HepG2 (cell line): Measurements from ENCODE around the gene C1QTNF12. TPM values are rescaled to one million over a fixed set of nuclear protein-coding genes. Genes with fewer than 3 reads are reported as not detected.

Experiments
- ARID4A ChIP-seq: sonication (generic); formaldehyde crosslinking; IDR thresholded peaks from 2 replicates; pipeline ENCODE4 v1.5.0; 2020; ENCODE audit warnings: mild to moderate bottlenecking, missing genetic modification reagents, borderline replicate concordance
- ARNT2 ChIP-seq: sonication (generic); formaldehyde crosslinking; IDR thresholded peaks from 2 replicates; pipeline ENCODE4 v1.8.0; 2022; ENCODE audit warnings: mild to moderate bottlenecking, low read depth, missing genetic modification reagents, moderate library complexity
- ATF6 ChIP-seq: sonication (generic); formaldehyde crosslinking; conservative IDR thresholded peaks from 2 replicates; pipeline ENCODE4 v1.4.0; 2020; ENCODE audit warnings: missing genetic modification reagents
- BRCA1 ChIP-seq: sonication (generic); formaldehyde crosslinking; IDR thresholded peaks from 2 replicates; pipeline ENCODE4 v1.4.0; 2020; ENCODE audit warnings: missing genetic modification reagents
- DNMT1 ChIP-seq: sonication (generic); formaldehyde crosslinking; IDR thresholded peaks from 2 replicates; pipeline ENCODE4 v1.5.1; 2020; ENCODE audit warnings: mild to moderate bottlenecking, missing genetic modification reagents
- GLMP ChIP-seq: sonication (generic); formaldehyde crosslinking; IDR thresholded peaks from 2 replicates; pipeline ENCODE4 v1.9.0; 2021; ENCODE audit warnings: missing genetic modification reagents, mild to moderate bottlenecking, borderline replicate concordance
- HOXA3 ChIP-seq: sonication (generic); formaldehyde crosslinking; IDR thresholded peaks from 2 replicates; pipeline ENCODE4 v1.5.0; 2020; ENCODE audit warnings: missing genetic modification reagents
- MLX ChIP-seq: IDR thresholded peaks from 2 replicates; pipeline ENCODE4 v1.6.1; 2016
- NFYB ChIP-seq: sonication (generic); formaldehyde crosslinking; IDR thresholded peaks from 2 replicates; pipeline ENCODE4 v1.4.0; 2020; ENCODE audit warnings: missing genetic modification reagents
- POLR2G ChIP-seq: fragments of 200-400 bp; formaldehyde crosslinking; IDR thresholded peaks from 2 replicates; pipeline ENCODE4 v1.6.1; 2018; ENCODE audit warnings: mild to moderate bottlenecking, low read depth, low read length, moderate library complexity
- TEAD3 ChIP-seq: optimal IDR thresholded peaks from 2 replicates; pipeline ENCODE3; 2016; ENCODE audit warnings: borderline replicate concordance
- ZBTB39 ChIP-seq: sonication (generic); formaldehyde crosslinking; IDR thresholded peaks from 2 replicates; pipeline ENCODE4 v1.5.0; 2020; ENCODE audit warnings: missing genetic modification reagents
- ZMYM2 ChIP-seq: sonication (generic); formaldehyde crosslinking; IDR thresholded peaks from 2 replicates; pipeline ENCODE4 v1.8.0; 2022; ENCODE audit warnings: mild to moderate bottlenecking, missing genetic modification reagents
- ZNF124 ChIP-seq: sonication (generic); formaldehyde crosslinking; IDR thresholded peaks from 2 replicates; pipeline ENCODE4 v1.4.0; 2020; ENCODE audit warnings: missing genetic modification reagents
- ZNF136 ChIP-seq: sonication (generic); formaldehyde crosslinking; IDR thresholded peaks from 2 replicates; pipeline ENCODE4 v1.8.1; 2022; ENCODE audit warnings: low read depth, mild to moderate bottlenecking, moderate library complexity, missing genetic modification reagents
- ZNF230 ChIP-seq: sonication (generic); formaldehyde crosslinking; IDR thresholded peaks from 2 replicates; pipeline ENCODE4 v1.4.0; 2020; ENCODE audit warnings: mild to moderate bottlenecking, missing genetic modification reagents
- ZNF253 ChIP-seq: sonication (generic); formaldehyde crosslinking; IDR thresholded peaks from 2 replicates; pipeline ENCODE4 v1.8.0; 2022; ENCODE audit warnings: mild to moderate bottlenecking, missing genetic modification reagents, borderline replicate concordance
- ZNF33A ChIP-seq: sonication (generic); formaldehyde crosslinking; IDR thresholded peaks from 2 replicates; pipeline ENCODE4 v1.5.1; 2020; ENCODE audit warnings: missing genetic modification reagents, mild to moderate bottlenecking, moderate library complexity, borderline replicate concordance
- ZNF782 ChIP-seq: sonication (generic); formaldehyde crosslinking; IDR thresholded peaks from 2 replicates; pipeline ENCODE4 v1.4.0; 2020; ENCODE audit warnings: missing genetic modification reagents, mild to moderate bottlenecking, borderline replicate concordance
- polyA plus RNA-seq, 8 experiments: library from polyadenylated mRNA; depleted of rRNA in 3 of 8; stranded (reverse) in 7 of 8; unstranded in 1 of 8; fragments of >200 nt; fragmentation: Illumina TruSeq in 4 of 8; extraction: Trizol in 4 of 8; gene quantifications; 2 replicates each; pipeline versions ENCODE4 v1.2.1 to v1.2.3, GENCODE V29; 2011 to 2016; ENCODE audit warnings: low read depth in 4 of 8, missing spikeins in 1 of 8, mixed read lengths in 1 of 8; ENCODE audit not compliant: insufficient read depth in 1 of 8
- total RNA-seq, 5 experiments: library from RNA; depleted of rRNA; stranded (reverse); fragments of >200 nt; fragmentation: Illumina TruSeq; extraction: Trizol; gene quantifications; 2 replicates each; pipeline ENCODE4 v1.2.3, GENCODE V29; 2016; ENCODE audit warnings: low read depth in 1 of 5

Gene C1QTNF12
- total and polyA plus RNA-seq, 2 of the 13 experiments (the other 11 are each of a cell fraction or from before 2014, with no cell fraction given), result 0.18 to 0.64 TPM

- peak; percentile 41; the same call in 1 of the 2 replicates for TF ChIP-seq ARID4A (CRISPR knock-in tag)
- TF ChIP-seq GLMP (CRISPR knock-in tag), result no peak
- no peak for TF ChIP-seq BRCA1 (CRISPR knock-in tag)
- 0 out of 2 replicates have a peak, but pooled peaks have one; percentile 23 for TF ChIP-seq ARNT2 (CRISPR knock-in tag)
- no peak for TF ChIP-seq ZNF33A (CRISPR knock-in tag)
- no peak for TF ChIP-seq ATF6 (CRISPR knock-in tag)
- no peak for TF ChIP-seq ZNF124
- no peak for TF ChIP-seq ZNF253 (CRISPR knock-in tag)
- TF ChIP-seq TEAD3, result peak; percentile 32
- TF ChIP-seq NFYB (CRISPR knock-in tag), result no peak
- peak; percentile 57; the same call in 1 of the 2 replicates for TF ChIP-seq DNMT1 (CRISPR knock-in tag)
- TF ChIP-seq ZBTB39 (CRISPR knock-in tag), result no peak
- 0 out of 2 replicates have a peak, but pooled peaks have one; percentile 4 for TF ChIP-seq HOXA3
- TF ChIP-seq MLX, result no peak
- TF ChIP-seq ZMYM2, result no peak
- TF ChIP-seq ZNF230 (CRISPR knock-in tag), result no peak
- no peak for TF ChIP-seq ZNF782 (CRISPR knock-in tag)
- TF ChIP-seq ZNF136, result no peak
- TF ChIP-seq POLR2G, result peak; percentile 47; the same call in 1 of the 2 replicates
Measured at GRCh38 chr1:1291548-1292441, 45.3 kb upstream of the C1QTNF12 start (continued).
